GM12864 (cell line): Measurements from ENCODE around the gene CACNA1E.

ENCODE experiments used
- DNase-seq: peaks from one replicate; pipeline ENCODE4 v3.0.0-alpha.2; 2011; ENCODE audit warnings: low read depth
- H3K4me3 ChIP-seq: 2 replicates; pipeline ENCODE4 v1.5.1; 2011; ENCODE audit warnings: mild to moderate bottlenecking, low read depth, low read length, control low read depth
- CTCF ChIP-seq: IDR thresholded peaks from 2 replicates; pipeline ENCODE4 v1.5.1; 2011; ENCODE audit warnings: low read depth, mild to moderate bottlenecking, moderate library complexity, low read length, control low read depth, inconsistent platforms; ENCODE audit errors: missing control alignments

The CACNA1E gene

GRCh38 chr1:181801617-181802016 is 318.3 kb downstream of the CACNA1E start:
- DNase-seq, result no peak
- H3K4me3 ChIP-seq, result no peak overlapping the region
- no peak for TF ChIP-seq CTCF

GRCh38 chr1:181802466-181802865 is 319.1 kb downstream of the CACNA1E start:
- no peak overlapping the region for H3K4me3 ChIP-seq

GRCh38 chr1:181803421-181803820 is 320.1 kb downstream of the CACNA1E start:
- no peak for TF ChIP-seq CTCF
- no peak for DNase-seq
- no peak overlapping the region for H3K4me3 ChIP-seq

More at GRCh38 chr1:181802466-181802865, 319.1 kb downstream of the CACNA1E start:
- no peak for TF ChIP-seq CTCF
- no peak for DNase-seq

- DNase-seq, result no peak
- no peak for TF ChIP-seq CTCF
- no peak overlapping the region for H3K4me3 ChIP-seq
Observed at GRCh38 chr1:181804989-181805388, 321.7 kb downstream of the CACNA1E start.

- no peak overlapping the region for H3K4me3 ChIP-seq
- no peak for DNase-seq
- no peak for TF ChIP-seq CTCF
Observed at GRCh38 chr1:181806746-181807145, 323.4 kb downstream of the CACNA1E start.

GRCh38 chr1:181807251-181807650 is 323.9 kb downstream of the CACNA1E start:
- H3K4me3 ChIP-seq, result no peak overlapping the region
- no peak for DNase-seq
- no peak for TF ChIP-seq CTCF

GRCh38 chr1:181809991-181810545 is 326.8 kb downstream of the CACNA1E start:
- DNase-seq, result no peak
- TF ChIP-seq CTCF, result no peak

More at GRCh38 chr1:181809991-181810545, 326.8 kb downstream of the CACNA1E start:
- H3K4me3 ChIP-seq, result no peak overlapping the region
